GM20000 (cell line): ENCODE data around the gene TM9SF4.

Experiments
- DNase-seq: peaks from one replicate; pipeline ENCODE4 v3.0.0; 2012; ENCODE audit warnings: low spot score
- TF ChIP-seq, protein P1 (sequence below): IDR thresholded peaks from 2 replicates; pipeline ENCODE4 v1.5.1; 2012; ENCODE audit warnings: mild to moderate bottlenecking, control low read depth; ENCODE audit errors: extremely low read depth, missing control alignments

The TM9SF4 gene

DNA sequence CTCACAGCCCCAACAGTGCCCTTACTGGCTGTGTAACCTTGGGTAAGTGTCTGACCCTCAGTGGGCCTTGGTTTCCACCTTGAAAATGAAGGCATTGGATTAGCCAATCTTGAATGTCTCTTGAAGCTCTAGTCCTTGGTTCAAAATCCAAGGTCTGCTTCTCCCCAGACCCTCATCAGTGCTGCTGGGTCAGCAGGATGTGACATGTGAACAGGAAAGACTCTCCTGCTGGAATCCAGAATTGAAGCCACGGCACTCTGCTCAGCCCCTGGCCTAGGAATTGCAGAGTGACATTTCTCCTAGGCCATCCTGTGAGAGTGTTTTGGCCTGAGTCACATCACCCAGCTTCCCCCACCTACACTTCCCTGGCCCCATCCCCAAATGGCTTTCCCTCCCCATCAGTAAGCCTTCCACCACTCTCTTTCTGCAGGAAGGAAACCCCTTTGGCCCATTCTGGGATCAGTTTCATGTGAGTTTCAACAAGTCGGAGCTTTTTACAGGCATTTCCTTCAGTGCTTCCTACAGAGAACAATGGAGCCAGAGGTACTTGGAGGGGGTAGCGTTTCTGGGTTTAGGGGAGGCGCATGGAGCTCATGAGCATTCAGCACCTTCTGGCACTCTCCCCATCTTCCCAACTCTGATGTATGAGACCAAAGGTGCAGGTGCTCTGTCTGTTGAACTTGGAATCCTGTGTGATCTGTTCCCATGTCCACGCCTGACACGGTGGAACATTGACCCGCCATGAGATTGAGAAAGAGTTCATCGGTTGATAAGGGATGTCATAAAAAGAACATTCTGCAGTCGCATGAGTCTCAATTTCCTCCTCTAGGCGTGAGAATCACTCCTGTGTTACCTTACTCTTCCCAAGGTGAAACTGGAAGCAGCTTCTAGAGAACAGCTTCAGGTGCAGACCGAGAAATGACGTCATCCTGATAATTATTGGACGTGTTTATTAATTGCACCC is 106.9 kb downstream of the TM9SF4 start:
- TF ChIP-seq, protein P1, sequence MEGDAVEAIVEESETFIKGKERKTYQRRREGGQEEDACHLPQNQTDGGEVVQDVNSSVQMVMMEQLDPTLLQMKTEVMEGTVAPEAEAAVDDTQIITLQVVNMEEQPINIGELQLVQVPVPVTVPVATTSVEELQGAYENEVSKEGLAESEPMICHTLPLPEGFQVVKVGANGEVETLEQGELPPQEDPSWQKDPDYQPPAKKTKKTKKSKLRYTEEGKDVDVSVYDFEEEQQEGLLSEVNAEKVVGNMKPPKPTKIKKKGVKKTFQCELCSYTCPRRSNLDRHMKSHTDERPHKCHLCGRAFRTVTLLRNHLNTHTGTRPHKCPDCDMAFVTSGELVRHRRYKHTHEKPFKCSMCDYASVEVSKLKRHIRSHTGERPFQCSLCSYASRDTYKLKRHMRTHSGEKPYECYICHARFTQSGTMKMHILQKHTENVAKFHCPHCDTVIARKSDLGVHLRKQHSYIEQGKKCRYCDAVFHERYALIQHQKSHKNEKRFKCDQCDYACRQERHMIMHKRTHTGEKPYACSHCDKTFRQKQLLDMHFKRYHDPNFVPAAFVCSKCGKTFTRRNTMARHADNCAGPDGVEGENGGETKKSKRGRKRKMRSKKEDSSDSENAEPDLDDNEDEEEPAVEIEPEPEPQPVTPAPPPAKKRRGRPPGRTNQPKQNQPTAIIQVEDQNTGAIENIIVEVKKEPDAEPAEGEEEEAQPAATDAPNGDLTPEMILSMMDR = no peak
- no peak for DNase-seq
